Mononuclear cell (primary cell): ENCODE results near the gene PPP3CB. TPM values are rescaled to one million over a fixed set of nuclear protein-coding genes. Genes with fewer than 3 reads are reported as not detected.
A peak's percentile ranks its signal among the peaks of the same experiment; 100 is the strongest.

Experiments
- H3K27me3 ChIP-seq: 2 replicates; pipeline ENCODE4 v1.6.0; 2011; ENCODE audit warnings: low read length, control low read depth; ENCODE audit not compliant: insufficient read depth
- H3K4me1 ChIP-seq: 2 replicates; pipeline ENCODE4 v1.5.1; 2011; ENCODE audit warnings: mild to moderate bottlenecking, low read length, control low read depth; ENCODE audit not compliant: insufficient read depth
- H3K4me3 ChIP-seq: 2 replicates; pipeline ENCODE4 v1.5.1; 2011; ENCODE audit warnings: mild to moderate bottlenecking, low read length, moderate library complexity
- H3K9me3 ChIP-seq: 2 replicates; pipeline ENCODE4 v1.5.1; 2011; ENCODE audit warnings: low read depth, mild to moderate bottlenecking, control low read depth, low read length
- total RNA-seq: library from RNA; depleted of rRNA; stranded (reverse); fragments of >200 nt; gene quantifications from one replicate; pipeline ENCODE4 v1.2.3, GENCODE V29; 2012

PPP3CB gene
- total RNA-seq, 1 donor: 13.9 TPM

DNA sequence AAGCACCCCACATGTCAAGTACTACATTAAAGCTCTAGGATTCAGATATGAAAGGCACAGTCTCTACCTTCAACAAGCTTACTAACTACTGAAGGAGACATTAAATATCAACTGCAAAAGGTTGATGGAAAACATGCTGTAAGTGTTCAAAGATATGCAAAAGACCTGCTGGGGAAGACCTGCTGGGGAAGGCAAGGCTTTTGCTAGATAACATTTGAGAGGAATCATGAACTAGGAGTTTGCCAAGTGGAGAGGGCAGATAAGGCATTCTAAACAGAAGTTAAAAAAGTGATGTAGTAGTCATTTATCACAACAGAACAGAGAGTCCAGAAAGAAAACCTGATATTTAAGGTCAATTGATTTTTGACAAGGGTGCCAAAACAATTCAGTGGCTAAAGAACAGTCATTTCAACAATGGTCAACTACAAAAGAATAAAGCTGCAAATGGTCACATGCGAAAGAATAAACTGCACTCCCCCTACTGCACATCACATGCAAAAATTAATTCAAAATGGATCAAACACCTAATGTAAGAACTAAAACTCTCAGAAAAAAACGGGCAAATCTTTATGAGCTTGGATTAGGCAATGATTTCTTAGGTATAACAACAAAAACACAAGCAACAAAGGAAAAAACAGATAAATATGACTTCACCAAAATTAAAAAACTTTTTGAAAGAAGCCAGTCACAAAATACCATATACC is 39.5 kb downstream of the PPP3CB start:
- H3K9me3 ChIP-seq: no peaks in the 10 kb centered on the region
- no peaks in the 10 kb centered on the region for H3K27me3 ChIP-seq
- H3K4me1 ChIP-seq: no peaks in the 10 kb centered on the region
- no peak overlapping the region for H3K4me3 ChIP-seq

DNA sequence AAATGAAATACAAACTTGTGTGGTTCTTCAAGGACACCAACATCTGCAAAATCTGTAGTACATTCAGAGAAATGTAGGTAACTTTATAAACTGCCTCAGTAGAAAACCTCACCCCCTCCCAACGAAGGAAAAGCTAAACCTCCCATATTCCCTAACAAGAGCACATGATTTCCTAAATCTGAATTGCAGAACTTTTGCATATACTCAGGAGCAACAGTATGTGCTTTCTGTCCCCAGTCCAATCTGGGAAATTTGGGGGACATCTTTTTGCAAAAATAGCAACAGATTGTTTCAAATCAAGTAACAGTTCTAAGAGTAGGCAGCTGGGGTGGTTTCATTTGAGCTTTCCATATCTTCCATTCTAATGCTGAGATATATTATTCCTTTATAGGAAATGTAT is 46.7 kb downstream of the PPP3CB start:
- Histone ChIP-seq H3K27me3 (no peaks in the 10 kb centered on the region), H3K4me1 (no peaks in the 10 kb centered on the region), H3K4me3 (no peak overlapping the region), H3K9me3 (no peaks in the 10 kb centered on the region)

DNA sequence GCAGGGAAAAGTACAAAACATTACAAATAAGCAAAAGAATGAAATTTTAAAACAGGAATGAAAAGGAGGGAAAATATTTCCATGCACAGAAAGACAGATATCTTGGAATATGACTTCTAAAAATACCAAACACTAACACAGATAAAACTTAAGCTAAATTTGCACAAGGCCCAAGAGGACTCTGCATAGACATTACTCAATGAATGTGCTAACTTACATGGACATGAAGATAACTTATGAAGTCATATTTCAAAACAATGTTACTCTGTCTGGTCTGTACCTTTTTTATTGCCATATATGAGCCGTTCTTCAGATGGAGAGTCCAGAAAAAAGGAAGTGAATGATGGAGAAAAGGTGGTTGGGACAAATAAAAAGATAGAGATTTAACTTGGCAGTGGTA is 47.4 kb downstream of the PPP3CB start:
- Histone ChIP-seq H3K4me1 (no peaks in the 10 kb centered on the region), H3K4me3 (no peak overlapping the region), H3K27me3 (no peaks in the 10 kb centered on the region), H3K9me3 (no peaks in the 10 kb centered on the region)

DNA sequence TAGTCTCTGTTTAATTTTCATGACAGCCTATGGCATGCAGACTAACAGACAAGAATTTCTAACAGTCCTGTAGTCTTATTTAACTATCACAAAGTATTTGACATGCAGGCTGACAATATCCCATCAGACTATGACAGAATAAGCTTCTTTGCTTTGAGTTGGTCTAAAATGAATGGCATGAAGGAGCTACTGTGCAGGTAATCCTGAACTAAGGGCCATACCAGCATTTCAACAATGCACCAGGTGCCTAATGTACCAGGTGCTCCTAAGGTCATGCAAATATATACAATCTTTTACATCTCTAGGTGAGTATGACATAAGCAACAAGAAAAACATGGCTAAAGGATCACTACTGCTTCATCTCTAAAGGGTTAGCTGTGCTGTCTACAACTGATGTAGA is 48.9 kb downstream of the PPP3CB start:
- Histone ChIP-seq H3K9me3 (no peaks in the 10 kb centered on the region), H3K27me3 (no peaks in the 10 kb centered on the region), H3K4me3 (no peak overlapping the region), H3K4me1 (no peaks in the 10 kb centered on the region)

DNA sequence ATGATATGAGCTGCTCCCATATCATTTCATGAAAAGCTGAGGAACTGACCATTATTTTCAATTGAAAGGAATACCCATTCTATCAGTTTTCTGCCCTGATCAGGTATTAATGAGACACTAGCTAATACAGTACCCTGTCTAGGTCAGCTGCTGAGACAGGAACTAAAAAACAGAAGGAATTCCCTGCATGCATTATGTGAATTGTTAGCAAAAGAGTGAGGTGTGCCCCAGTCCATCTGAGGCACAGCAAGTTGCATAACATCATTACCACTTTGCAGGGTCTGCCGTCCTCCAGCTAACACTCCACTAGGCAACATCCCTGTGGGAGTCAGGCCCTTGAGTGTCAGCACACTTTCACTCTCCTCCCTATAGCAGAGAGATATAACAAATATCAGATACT is 51.4 kb downstream of the PPP3CB start:
- no peaks in the 10 kb centered on the region for H3K9me3 ChIP-seq
- H3K4me1 ChIP-seq: no peaks in the 10 kb centered on the region
- no peaks in the 10 kb centered on the region for H3K27me3 ChIP-seq
- H3K4me3 ChIP-seq: no peak overlapping the region

DNA sequence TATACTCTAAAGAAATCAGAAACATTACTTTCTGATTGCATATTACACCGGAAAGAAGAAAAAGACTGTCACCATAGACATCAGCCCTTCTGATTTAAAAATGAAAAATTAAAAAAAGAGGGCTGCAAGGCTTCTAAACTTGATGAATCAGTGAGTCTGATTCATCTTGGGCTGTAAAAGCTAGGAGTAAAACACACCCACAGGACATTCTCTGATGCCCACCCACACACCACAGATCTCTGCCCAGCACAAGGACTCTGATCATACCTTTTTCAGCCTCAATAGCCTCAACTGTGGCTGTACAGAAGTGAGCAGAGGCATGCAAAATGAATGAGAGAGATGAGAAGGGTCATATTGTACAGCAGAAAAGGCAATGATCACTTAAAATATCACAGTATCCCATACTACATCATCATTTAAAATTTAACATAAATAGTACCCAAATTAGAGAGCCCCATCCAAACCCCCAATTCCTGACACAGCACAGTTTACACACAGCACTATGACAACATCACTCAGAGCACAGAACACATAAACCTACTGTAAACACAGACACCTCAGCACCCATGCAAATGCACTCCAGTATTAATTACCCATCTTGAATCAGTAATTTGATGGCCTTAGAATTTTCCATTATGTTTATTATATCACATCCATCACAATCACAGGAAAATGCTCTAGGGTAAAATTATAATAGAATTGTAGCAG is 56.1 kb downstream of the PPP3CB start:
- no peak overlapping the region for H3K4me3 ChIP-seq
- no peaks in the 10 kb centered on the region for H3K27me3 ChIP-seq
- H3K9me3 ChIP-seq: no peaks in the 10 kb centered on the region
- no peaks in the 10 kb centered on the region for H3K4me1 ChIP-seq

DNA sequence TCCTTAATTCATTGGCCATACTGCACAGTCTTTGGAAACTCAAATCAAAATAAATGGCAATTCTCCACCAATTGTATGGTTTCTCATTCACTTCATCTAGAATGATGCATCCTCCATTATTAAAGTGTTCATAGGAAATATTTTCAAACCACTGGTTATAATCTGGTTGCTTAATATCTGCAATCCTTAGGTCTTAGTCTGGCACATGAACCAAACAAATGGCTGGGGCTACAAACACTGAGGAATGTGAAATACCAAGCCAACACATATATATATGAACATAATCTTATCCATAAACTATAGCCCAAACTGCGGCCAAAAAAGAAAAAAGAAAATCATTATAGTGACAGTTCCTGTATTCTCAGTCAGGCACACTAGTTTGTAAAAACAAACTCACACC is 56.8 kb downstream of the PPP3CB start:
- Histone ChIP-seq H3K4me1 (no peaks in the 10 kb centered on the region), H3K27me3 (no peaks in the 10 kb centered on the region), H3K9me3 (no peaks in the 10 kb centered on the region), H3K4me3 (no peak overlapping the region)

DNA sequence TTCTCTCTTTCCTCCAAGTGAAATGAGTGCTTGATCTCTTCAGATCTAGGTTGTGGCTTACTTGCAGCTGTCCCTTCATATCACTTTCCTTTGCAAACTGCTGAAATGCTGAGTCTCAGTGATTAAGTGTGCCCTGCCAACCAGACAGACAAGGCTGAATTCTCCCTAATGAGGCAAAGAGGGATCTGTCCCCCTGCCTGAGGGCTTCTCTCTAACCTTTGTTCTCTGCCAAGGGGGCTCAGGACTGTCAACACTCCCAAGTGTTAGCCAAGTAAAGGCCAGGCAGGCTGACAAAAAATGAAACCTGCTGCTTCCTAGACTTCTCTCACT is 62.3 kb downstream of the PPP3CB start, which contains the start of gene MSS51:
Gene MSS51 (minus strand): TSS at position 24 of the 330 bp plus-strand sequence. CDS start 5,277 bp downstream, outside the sequence.
- Histone ChIP-seq H3K4me1 (peaks cover 5% of the 10 kb centered on the region), H3K9me3 (no peaks in the 10 kb centered on the region), H3K27me3 (no peaks in the 10 kb centered on the region), H3K4me3 (no peak within 1 kb of the TSS)

DNA sequence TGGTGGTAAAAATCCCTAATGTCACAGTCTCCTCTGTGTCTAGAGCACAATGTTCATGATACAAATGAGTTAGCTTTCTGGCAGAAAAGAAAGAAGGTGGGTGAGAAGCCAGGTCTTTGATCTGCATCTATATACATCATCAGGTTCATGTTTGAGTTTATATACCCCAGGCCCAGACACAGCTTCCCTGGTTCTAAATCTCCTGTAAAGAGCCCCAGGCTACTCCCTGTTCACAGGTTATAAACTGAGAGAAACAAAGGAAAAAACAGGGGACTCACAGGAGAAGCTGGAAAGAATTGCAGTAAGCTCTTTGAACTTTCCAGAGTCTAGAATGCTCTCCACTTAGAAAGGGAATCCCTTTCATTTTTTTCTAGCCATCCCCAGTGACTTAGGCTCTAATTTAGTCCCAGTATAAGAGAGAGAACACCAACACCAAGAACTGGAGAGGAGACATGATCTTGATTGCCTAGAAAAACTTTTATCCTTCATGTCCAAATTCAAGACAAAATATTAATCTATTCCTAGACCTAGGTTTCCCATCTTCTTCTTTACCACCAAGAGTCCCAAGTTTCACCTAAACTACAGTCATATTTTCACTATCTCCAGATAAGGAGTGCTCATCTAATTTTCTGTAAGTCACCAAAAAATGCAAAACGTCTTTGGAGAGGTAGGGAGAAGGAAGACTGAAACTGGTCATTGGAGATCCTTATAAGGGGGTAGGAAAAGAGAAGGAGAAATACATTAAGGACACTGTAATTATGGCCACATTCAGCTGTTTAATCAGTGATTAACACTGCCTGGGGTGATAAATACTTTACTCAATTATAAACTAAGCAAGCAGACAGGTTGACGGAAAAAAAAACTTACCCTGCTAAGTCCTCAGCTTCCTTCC is 62.9 kb downstream of the PPP3CB start:
- H3K9me3 ChIP-seq: no peaks in the 10 kb centered on the region
- H3K4me3 ChIP-seq: no peak overlapping the region
- peaks cover 5% of the 10 kb centered on the region for H3K4me1 ChIP-seq
- H3K27me3 ChIP-seq: no peaks in the 10 kb centered on the region

DNA sequence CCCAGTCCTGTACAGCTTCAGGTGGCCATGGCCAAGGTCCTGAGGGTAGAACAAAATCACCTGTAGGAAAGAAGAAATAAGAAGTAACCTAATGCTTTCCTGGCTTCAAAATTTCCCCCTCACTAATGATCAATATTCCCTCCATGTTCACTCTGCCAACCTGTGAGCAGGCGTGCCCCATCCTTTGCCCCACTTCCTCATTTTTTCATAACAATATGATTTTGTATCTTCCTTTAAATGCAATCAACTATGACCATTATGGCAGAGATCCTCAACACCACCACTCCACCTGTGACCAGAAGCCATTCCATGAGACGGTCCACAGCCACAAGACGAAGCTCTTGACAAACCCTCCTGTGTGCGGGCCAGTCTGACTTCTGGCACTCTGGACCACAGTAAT is 69.5 kb downstream of the PPP3CB start:
- H3K4me3 ChIP-seq: no peak overlapping the region
- H3K9me3 ChIP-seq: no peaks in the 10 kb centered on the region
- H3K4me1 ChIP-seq: no peaks in the 10 kb centered on the region
- no peaks in the 10 kb centered on the region for H3K27me3 ChIP-seq

DNA sequence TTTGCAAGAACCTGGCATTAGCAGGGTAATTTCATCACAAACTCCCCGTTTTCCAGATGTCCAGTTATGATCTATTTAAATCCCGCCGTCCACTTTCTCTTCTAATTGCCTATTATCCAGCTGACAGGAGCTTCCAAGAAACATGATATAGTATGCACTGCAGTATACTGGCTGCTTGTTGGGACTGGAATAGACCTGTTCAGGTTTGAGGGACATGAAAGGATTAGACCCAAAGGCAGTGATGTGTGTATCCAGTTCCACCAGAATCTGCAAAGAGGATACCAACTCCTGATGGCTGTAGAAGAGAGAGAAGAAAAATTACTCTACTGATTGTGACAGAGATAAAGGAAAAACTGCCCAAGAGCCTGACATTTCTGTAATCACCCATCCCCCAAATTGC is 71.3 kb downstream of the PPP3CB start:
- Histone ChIP-seq H3K27me3 (no peaks in the 10 kb centered on the region), H3K4me1 (no peaks in the 10 kb centered on the region), H3K4me3 (no peak overlapping the region), H3K9me3 (no peaks in the 10 kb centered on the region)

DNA sequence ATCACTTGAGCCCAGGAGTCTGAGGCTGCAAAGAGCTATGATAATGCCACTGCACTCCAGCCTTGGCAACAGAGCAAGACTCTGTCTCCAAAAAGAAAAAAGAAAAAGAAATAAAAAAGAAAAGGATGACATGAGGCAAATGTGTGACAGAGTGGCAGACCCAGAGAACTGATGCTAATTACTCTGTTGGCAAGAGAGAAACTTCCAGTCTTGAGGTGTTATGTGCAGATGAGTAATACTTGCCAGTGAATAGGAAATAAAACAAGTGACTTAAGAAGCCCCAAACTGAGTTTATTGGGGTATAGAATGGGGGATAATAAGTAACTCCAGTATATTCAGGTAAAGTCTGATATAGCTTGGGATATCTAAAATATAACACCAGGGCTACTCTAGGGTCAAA is 72.5 kb downstream of the PPP3CB start:
- no peaks in the 10 kb centered on the region for H3K27me3 ChIP-seq
- no peaks in the 10 kb centered on the region for H3K9me3 ChIP-seq
- H3K4me3 ChIP-seq: no peak overlapping the region
- H3K4me1 ChIP-seq: no peaks in the 10 kb centered on the region

DNA sequence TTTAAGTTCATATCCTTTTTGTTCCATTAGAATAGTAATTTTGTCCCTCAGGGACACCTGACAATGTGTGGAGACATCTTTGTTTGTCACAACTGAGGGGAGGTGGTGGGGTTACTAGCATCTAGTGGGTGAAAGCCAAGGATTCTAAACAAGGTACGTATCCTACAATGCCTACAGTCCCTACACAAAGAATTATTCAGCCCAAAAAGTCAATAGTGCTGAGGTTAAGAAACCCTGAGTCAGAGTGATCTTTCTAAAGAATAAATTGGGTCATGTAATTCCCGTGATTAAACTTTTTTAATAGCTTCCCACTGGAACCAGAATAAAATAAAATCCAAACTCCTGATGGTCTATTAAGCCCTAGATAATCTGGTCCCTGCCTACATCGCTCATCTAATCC is 79.3 kb downstream of the PPP3CB start:
- no peak overlapping the region for H3K4me3 ChIP-seq
- H3K27me3 ChIP-seq: peaks cover 2% of the 10 kb centered on the region
- peaks cover 25% of the 10 kb centered on the region for H3K4me1 ChIP-seq
- H3K9me3 ChIP-seq: no peaks in the 10 kb centered on the region

DNA sequence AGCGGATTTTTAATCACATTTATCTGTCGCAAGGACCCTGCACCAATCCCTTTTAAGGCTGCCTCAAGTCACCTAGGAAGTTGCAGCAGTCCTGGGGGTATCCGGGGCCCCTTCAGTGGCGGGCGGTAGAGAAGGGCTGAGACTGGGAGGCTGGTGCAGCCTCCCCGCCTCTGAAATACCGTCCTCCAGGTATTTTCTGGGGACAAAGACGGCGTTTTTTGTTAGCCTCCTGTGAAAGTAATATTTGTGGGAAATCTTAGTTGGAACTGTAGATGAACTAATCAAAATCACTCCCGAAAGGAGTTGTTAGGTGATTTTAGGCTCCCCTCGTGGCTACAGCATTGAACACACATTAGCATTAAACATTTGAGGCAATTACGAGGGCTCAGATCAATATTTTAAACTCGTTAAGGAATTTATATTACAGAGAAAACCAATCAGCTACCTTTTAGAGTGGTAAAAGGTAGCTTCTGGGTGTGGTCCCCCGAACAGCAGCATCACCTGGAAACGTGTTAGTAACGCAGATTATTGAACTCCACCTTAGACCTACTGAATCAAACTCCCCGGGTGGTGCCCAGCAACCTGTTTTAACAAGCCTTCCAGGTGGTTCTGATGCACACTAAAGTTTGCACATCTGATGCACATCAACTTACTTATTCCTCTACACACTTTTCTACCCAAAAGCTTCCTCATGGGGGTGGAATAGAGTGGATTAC is 81.4 kb downstream of the PPP3CB start:
- Histone ChIP-seq H3K4me3 (peak overlapping the region; percentile 91), H3K27me3 (peaks cover 2% of the 10 kb centered on the region), H3K9me3 (no peaks in the 10 kb centered on the region)

More for the DNA sequence above, 81.4 kb downstream of the PPP3CB start:
- peaks cover 25% of the 10 kb centered on the region for H3K4me1 ChIP-seq
